ENCODE measurements around the gene SLC39A6. TPM values are rescaled to one million over a fixed set of nuclear protein-coding genes. Genes with fewer than 3 reads are reported as not detected.

SLC39A6 gene
- total and polyA plus RNA-seq, 2 of the 13 experiments (the other 11 are each of a cell fraction or from before 2014, with no cell fraction given), result 41.7 to 59.2 TPM

DNA sequence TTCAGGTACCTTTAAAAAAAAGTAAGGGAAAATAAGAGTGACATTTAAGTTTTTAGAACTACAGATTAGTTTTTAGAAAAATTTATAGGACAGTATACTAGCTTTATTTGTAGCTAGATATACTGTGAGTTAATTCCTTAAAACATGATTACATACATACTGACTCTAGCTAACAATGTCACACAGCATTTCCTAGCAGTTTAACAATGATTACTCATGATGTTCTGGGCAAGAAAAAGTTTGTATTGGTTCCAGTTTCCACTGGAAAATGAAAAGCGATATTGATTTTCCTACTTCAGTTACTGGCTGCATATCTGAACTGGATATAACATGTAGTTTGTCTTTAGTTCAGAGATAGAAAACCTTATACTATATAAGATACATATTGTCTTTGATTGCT lies 19.4 kb downstream of the SLC39A6 start:
- Histone ChIP-seq H4K20me1 (ENCODE audit: insufficient read depth, low read length) (no peaks in the 10 kb centered on the region), H3K9ac (ENCODE audit: insufficient read depth, low read depth, low read length) (no peak overlapping the region), H3K27me3 (ENCODE audit: control insufficient read depth in 1 of 2, insufficient read depth in 2 of 2, low read length in 2 of 2) (no peaks in the 10 kb centered on the region), H3K27ac (ENCODE audit: extremely low read length, insufficient read depth, low read length) (no peak overlapping the region), H3K4me1 (ENCODE audit: insufficient read depth, low read length) (no peaks in the 10 kb centered on the region), H3K9me3 (ENCODE audit: low read length) (no peaks in the 10 kb centered on the region), H3K4me3 (replicated peaks in 1 of 3; ENCODE audit: insufficient read depth in 1 of 3, low read depth in 2 of 3, low read length in 3 of 3) (no peak overlapping the region), H3K36me3 (replicated peaks in 1 of 2; ENCODE audit: control insufficient read depth in 1 of 2, insufficient read depth in 2 of 2, low read length in 2 of 2) (peaks cover 12 to 34% of the 10 kb centered on the region in 2 experiments), H3K4me2 (ENCODE audit: low read depth, low read length) (no peak overlapping the region), H2AFZ (ENCODE audit: low read length) (no peak overlapping the region), H3K79me2 (ENCODE audit: insufficient read depth, low read length) (no peaks in the 10 kb centered on the region)
- in situ Hi-C loops (cut with HindIII; ENCODE audit: extremely low pct_ligation_motif_present, low pct_unique_long_range_greater_than_20kb) (no loop called here), intact Hi-C loops (cut with micrococcal nuclease; ENCODE audit: unreplicated experiment) (no loop called here)
- WGBS (ENCODE audit: low lambda C conversion rate), result 96% methylated on average over 1 of the region's 1 CpG
- ATAC-seq, result no peak
- no peak for DNase-seq (ENCODE audit: low spot score)
- ChIA-PET CTCF (ENCODE audit: low intra/inter-chr PET ratio, low total read pairs) (no interaction called here), POLR2A (no interaction called here)
- FAIRE-seq, result no peak
- no TSS peak for BruUV-seq (replicated peaks)
- TF ChIP-seq, protein P1, sequence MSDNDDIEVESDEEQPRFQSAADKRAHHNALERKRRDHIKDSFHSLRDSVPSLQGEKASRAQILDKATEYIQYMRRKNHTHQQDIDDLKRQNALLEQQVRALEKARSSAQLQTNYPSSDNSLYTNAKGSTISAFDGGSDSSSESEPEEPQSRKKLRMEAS (IDR thresholded peaks at IDR 0.05), result no peak
- TF ChIP-seq KDM5A (IDR thresholded peaks at IDR 0.05; ENCODE audit: borderline replicate concordance, low read length), result no peak
- TF ChIP-seq HNRNPK (IDR thresholded peaks at IDR 0.05; ENCODE audit: low read depth, low read length, poor library complexity, severe bottlenecking), result no peak
- no peak for TF ChIP-seq JARID2 (CRISPR knock-in tag; IDR thresholded peaks at IDR 0.05; ENCODE audit: insufficient replicate concordance)
- TF ChIP-seq, protein P2, sequence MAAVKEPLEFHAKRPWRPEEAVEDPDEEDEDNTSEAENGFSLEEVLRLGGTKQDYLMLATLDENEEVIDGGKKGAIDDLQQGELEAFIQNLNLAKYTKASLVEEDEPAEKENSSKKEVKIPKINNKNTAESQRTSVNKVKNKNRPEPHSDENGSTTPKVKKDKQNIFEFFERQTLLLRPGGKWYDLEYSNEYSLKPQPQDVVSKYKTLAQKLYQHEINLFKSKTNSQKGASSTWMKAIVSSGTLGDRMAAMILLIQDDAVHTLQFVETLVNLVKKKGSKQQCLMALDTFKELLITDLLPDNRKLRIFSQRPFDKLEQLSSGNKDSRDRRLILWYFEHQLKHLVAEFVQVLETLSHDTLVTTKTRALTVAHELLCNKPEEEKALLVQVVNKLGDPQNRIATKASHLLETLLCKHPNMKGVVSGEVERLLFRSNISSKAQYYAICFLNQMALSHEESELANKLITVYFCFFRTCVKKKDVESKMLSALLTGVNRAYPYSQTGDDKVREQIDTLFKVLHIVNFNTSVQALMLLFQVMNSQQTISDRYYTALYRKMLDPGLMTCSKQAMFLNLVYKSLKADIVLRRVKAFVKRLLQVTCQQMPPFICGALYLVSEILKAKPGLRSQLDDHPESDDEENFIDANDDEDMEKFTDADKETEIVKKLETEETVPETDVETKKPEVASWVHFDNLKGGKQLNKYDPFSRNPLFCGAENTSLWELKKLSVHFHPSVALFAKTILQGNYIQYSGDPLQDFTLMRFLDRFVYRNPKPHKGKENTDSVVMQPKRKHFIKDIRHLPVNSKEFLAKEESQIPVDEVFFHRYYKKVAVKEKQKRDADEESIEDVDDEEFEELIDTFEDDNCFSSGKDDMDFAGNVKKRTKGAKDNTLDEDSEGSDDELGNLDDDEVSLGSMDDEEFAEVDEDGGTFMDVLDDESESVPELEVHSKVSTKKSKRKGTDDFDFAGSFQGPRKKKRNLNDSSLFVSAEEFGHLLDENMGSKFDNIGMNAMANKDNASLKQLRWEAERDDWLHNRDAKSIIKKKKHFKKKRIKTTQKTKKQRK (IDR thresholded peaks at IDR 0.05; ENCODE audit: low read length), result no peak
- TF ChIP-seq YEATS4 (CRISPR knock-in tag; IDR thresholded peaks at IDR 0.05; ENCODE audit: borderline replicate concordance), result no peak
- TF ChIP-seq, protein P3, sequence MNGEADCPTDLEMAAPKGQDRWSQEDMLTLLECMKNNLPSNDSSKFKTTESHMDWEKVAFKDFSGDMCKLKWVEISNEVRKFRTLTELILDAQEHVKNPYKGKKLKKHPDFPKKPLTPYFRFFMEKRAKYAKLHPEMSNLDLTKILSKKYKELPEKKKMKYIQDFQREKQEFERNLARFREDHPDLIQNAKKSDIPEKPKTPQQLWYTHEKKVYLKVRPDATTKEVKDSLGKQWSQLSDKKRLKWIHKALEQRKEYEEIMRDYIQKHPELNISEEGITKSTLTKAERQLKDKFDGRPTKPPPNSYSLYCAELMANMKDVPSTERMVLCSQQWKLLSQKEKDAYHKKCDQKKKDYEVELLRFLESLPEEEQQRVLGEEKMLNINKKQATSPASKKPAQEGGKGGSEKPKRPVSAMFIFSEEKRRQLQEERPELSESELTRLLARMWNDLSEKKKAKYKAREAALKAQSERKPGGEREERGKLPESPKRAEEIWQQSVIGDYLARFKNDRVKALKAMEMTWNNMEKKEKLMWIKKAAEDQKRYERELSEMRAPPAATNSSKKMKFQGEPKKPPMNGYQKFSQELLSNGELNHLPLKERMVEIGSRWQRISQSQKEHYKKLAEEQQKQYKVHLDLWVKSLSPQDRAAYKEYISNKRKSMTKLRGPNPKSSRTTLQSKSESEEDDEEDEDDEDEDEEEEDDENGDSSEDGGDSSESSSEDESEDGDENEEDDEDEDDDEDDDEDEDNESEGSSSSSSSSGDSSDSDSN (CRISPR knock-in tag; IDR thresholded peaks at IDR 0.05), result no peak
- no peak for TF ChIP-seq MED13 (CRISPR knock-in tag; IDR thresholded peaks at IDR 0.05)
- no peak for TF ChIP-seq ZBTB40 (IDR thresholded peaks at IDR 0.05)
- TF ChIP-seq ZBTB40 (CRISPR knock-in tag; IDR thresholded peaks at IDR 0.05), result no peak
